Trophoblast cell (in vitro differentiated cells and primary cell): ENCODE results near the gene TMUB2.

ENCODE experiments used
- DNase-seq, 2 donors: peaks; one replicate each; pipeline ENCODE4 v3.0.0-alpha.2; 2016
- H2AFZ ChIP-seq: 2 replicates; pipeline ENCODE4 v1.6.1; 2013; ENCODE audit warnings: low read length, moderate library complexity, mild to moderate bottlenecking; ENCODE audit not compliant: insufficient read depth, poor library complexity
- H2AK5ac ChIP-seq: 2 replicates; pipeline ENCODE4 v1.6.1; 2013; ENCODE audit warnings: mild to moderate bottlenecking, low read length
- H2BK120ac ChIP-seq: 2 replicates; pipeline ENCODE4 v1.6.1; 2013; ENCODE audit warnings: low read length, mild to moderate bottlenecking, moderate library complexity; ENCODE audit not compliant: insufficient read depth, poor library complexity
- H2BK12ac ChIP-seq: 2 replicates; pipeline ENCODE4 v1.6.1; 2013; ENCODE audit warnings: mild to moderate bottlenecking, low read length, moderate library complexity
- H2BK5ac ChIP-seq: 2 replicates; pipeline ENCODE4 v1.6.1; 2013; ENCODE audit warnings: low read length, low read depth, moderate library complexity, mild to moderate bottlenecking; ENCODE audit not compliant: poor library complexity
- H3K14ac ChIP-seq: 2 replicates; pipeline ENCODE4 v1.6.1; 2013; ENCODE audit warnings: mild to moderate bottlenecking, low read length
- H3K18ac ChIP-seq: 2 replicates; pipeline ENCODE4 v1.6.1; 2013; ENCODE audit warnings: mild to moderate bottlenecking, low read length
- H3K23ac ChIP-seq: 2 replicates; pipeline ENCODE4 v1.6.1; 2013; ENCODE audit warnings: low read length
- H3K27ac ChIP-seq: 2 replicates; pipeline ENCODE4 v1.5.1; 2013; ENCODE audit warnings: low read depth, mild to moderate bottlenecking, inconsistent platforms, low read length, moderate library complexity
- H3K27me3 ChIP-seq: 2 replicates; pipeline ENCODE4 v1.6.1; 2013; ENCODE audit warnings: inconsistent platforms, mild to moderate bottlenecking, low read length, moderate library complexity; ENCODE audit not compliant: insufficient read depth
- H3K36me3 ChIP-seq, 2 experiments: 1 replicate in 1 of 2; 2 replicates in 1 of 2; pipeline ENCODE4 v1.6.1; 2013; ENCODE audit warnings: low read length in 2 of 2, mild to moderate bottlenecking in 2 of 2, moderate library complexity in 1 of 2; ENCODE audit not compliant: insufficient read depth in 2 of 2, control insufficient read depth in 1 of 2
- H3K4ac ChIP-seq: 2 replicates; pipeline ENCODE4 v1.6.1; 2013; ENCODE audit warnings: low read depth, mild to moderate bottlenecking, low read length, moderate library complexity
- H3K4me1 ChIP-seq, 2 experiments: 1 replicate in 1 of 2; 2 replicates in 1 of 2; pipeline ENCODE4 v1.6.1; 2013; ENCODE audit warnings: low read length in 2 of 2, mild to moderate bottlenecking in 2 of 2, moderate library complexity in 1 of 2; ENCODE audit not compliant: insufficient read depth in 2 of 2, control insufficient read depth in 1 of 2
- H3K4me2 ChIP-seq: 2 replicates; pipeline ENCODE4 v1.6.1; 2013; ENCODE audit warnings: inconsistent platforms, mild to moderate bottlenecking, low read length, moderate library complexity
- H3K4me3 ChIP-seq: 2 replicates; pipeline ENCODE4 v1.5.1; 2013; ENCODE audit warnings: mild to moderate bottlenecking, low read depth, low read length, inconsistent platforms
- H3K79me1 ChIP-seq: one replicate; pipeline ENCODE4 v1.6.1; 2013; ENCODE audit warnings: low read length
- H3K79me2 ChIP-seq: 2 replicates; pipeline ENCODE4 v1.6.1; 2013; ENCODE audit warnings: low read length, mild to moderate bottlenecking; ENCODE audit not compliant: control insufficient read depth, insufficient read depth, poor library complexity
- H3K9ac ChIP-seq: 2 replicates; pipeline ENCODE4 v1.6.1; 2013; ENCODE audit warnings: mild to moderate bottlenecking, low read length
- H3K9me3 ChIP-seq: 2 replicates; pipeline ENCODE4 v1.6.1; 2013; ENCODE audit warnings: low read depth, mild to moderate bottlenecking, control low read depth, inconsistent platforms, low read length; ENCODE audit not compliant: insufficient read depth
- H4K12ac ChIP-seq: 2 replicates; pipeline ENCODE4 v1.6.1; 2013; ENCODE audit warnings: low read depth, mild to moderate bottlenecking, low read length, moderate library complexity
- H4K8ac ChIP-seq: 2 replicates; pipeline ENCODE4 v1.6.1; 2013; ENCODE audit warnings: low read depth, mild to moderate bottlenecking, low read length, moderate library complexity
- H4K91ac ChIP-seq: one replicate; pipeline ENCODE4 v1.6.1; 2013; ENCODE audit warnings: low read depth, mild to moderate bottlenecking, low read length, moderate library complexity
- WGBS: extraction: QIAGEN DNeasy Blood & Tissue Kit; methylation state at CpG from one replicate; pipeline ENCODE4 v1.1.7; 2013; ENCODE audit warnings: missing lambda C conversion rate; ENCODE audit not compliant: insufficient read length, insufficient coverage; ENCODE audit errors: extremely low coverage; 5-methylcytosine and 5-hydroxymethylcytosine counted together

Gene TMUB2

GRCh38 chr17:44210342-44211192, 23.8 kb downstream of the TMUB2 start:
- Histone ChIP-seq H3K4me1 (peaks cover 3 to 4% of the 10 kb centered on the region in 2 experiments), H2AFZ (no peak overlapping the region), H3K14ac (no peak overlapping the region), H3K9ac (no peak overlapping the region), H3K27ac (no peak overlapping the region), H3K18ac (no peak overlapping the region), H4K12ac (no peak overlapping the region), H3K36me3 (peaks cover 77 to 79% of the 10 kb centered on the region in 2 experiments), H3K79me1 (no peaks in the 10 kb centered on the region), H2AK5ac (no peak overlapping the region), H2BK12ac (no peak overlapping the region), H3K9me3 (no peaks in the 10 kb centered on the region), H3K23ac (no peak overlapping the region), H2BK5ac (no peak overlapping the region), H3K79me2 (no peaks in the 10 kb centered on the region), H2BK120ac (no peak overlapping the region), H3K27me3 (no peaks in the 10 kb centered on the region), H3K4me3 (no peak overlapping the region), H4K8ac (peak overlapping the region; percentile 9), H3K4ac (no peak overlapping the region), H3K4me2 (no peak overlapping the region), H4K91ac (no peak overlapping the region)
- no CpG with 5 or more reads among the region's 64 CpGs for WGBS
- DNase-seq = peak; percentile 82 to 92

- Histone ChIP-seq H4K8ac (no peak overlapping the region), H3K14ac (no peak overlapping the region), H3K4me3 (no peak overlapping the region), H2BK5ac (no peak overlapping the region), H3K4ac (no peak overlapping the region), H3K9ac (no peak overlapping the region), H3K18ac (no peak overlapping the region), H4K91ac (no peak overlapping the region), H3K23ac (no peak overlapping the region), H2BK120ac (no peak overlapping the region), H3K79me2 (no peaks in the 10 kb centered on the region), H3K36me3 (peaks cover 84 to 86% of the 10 kb centered on the region in 2 experiments), H2AFZ (no peak overlapping the region), H3K79me1 (no peaks in the 10 kb centered on the region), H4K12ac (no peak overlapping the region), H3K9me3 (no peaks in the 10 kb centered on the region), H2BK12ac (no peak overlapping the region), H3K27ac (no peak overlapping the region), H3K4me2 (no peak overlapping the region), H3K27me3 (no peaks in the 10 kb centered on the region), H2AK5ac (no peak overlapping the region), H3K4me1 (peaks cover 3 to 4% of the 10 kb centered on the region in 2 experiments)
- DNase-seq = no peak
- no CpG with 5 or more reads among the region's 30 CpGs for WGBS
Measured at GRCh38 chr17:44211281-44212265, 24.8 kb downstream of the TMUB2 start.

GRCh38 chr17:44212507-44213402, 26.0 kb downstream of the TMUB2 start:
- Histone ChIP-seq H3K9ac (no peak overlapping the region), H2BK120ac (no peak overlapping the region), H3K36me3 (peaks cover 75 to 86% of the 10 kb centered on the region in 2 experiments), H2BK5ac (no peak overlapping the region), H3K79me2 (peaks cover 2% of the 10 kb centered on the region), H4K8ac (no peak overlapping the region), H2BK12ac (no peak overlapping the region), H4K91ac (no peak overlapping the region), H3K4me2 (no peak overlapping the region), H3K4ac (no peak overlapping the region), H3K27ac (no peak overlapping the region), H3K23ac (no peak overlapping the region), H2AFZ (no peak overlapping the region), H3K14ac (no peak overlapping the region), H3K4me3 (no peak overlapping the region), H4K12ac (no peak overlapping the region), H3K4me1 (peaks cover 6 to 8% of the 10 kb centered on the region in 2 experiments), H3K9me3 (no peaks in the 10 kb centered on the region), H3K18ac (no peak overlapping the region), H2AK5ac (no peak overlapping the region), H3K27me3 (no peaks in the 10 kb centered on the region), H3K79me1 (no peaks in the 10 kb centered on the region)
- no CpG with 5 or more reads among the region's 31 CpGs for WGBS
- DNase-seq = no peak
